A673 (cell line): ENCODE measurements around the gene ZFPL1.
"Not testable (repeated sequence)": the region's sequence is repeated elsewhere in the genome, so short reads cannot be mapped to it uniquely, and the experiment has no call there.

ENCODE experiments used
- EZH2 ChIP-seq: fragments of 200-600 bp; sonication (generic); IDR thresholded peaks from 2 replicates; pipeline ENCODE4 v1.6.1; 2017; ENCODE audit warnings: borderline replicate concordance, low read depth, mild to moderate bottlenecking, mixed read lengths, antibody characterized with exemption, low read length; ENCODE audit not compliant: poor library complexity, severe bottlenecking
- TF ChIP-seq, protein P1 (sequence below): fragments of 300-800, 200-600 bp; sonication (generic); conservative IDR thresholded peaks from 2 replicates; pipeline ENCODE4 v1.5.1; 2017; ENCODE audit warnings: low read depth, mild to moderate bottlenecking, antibody characterized with exemption, low read length, moderate library complexity, mixed read lengths

DNA sequence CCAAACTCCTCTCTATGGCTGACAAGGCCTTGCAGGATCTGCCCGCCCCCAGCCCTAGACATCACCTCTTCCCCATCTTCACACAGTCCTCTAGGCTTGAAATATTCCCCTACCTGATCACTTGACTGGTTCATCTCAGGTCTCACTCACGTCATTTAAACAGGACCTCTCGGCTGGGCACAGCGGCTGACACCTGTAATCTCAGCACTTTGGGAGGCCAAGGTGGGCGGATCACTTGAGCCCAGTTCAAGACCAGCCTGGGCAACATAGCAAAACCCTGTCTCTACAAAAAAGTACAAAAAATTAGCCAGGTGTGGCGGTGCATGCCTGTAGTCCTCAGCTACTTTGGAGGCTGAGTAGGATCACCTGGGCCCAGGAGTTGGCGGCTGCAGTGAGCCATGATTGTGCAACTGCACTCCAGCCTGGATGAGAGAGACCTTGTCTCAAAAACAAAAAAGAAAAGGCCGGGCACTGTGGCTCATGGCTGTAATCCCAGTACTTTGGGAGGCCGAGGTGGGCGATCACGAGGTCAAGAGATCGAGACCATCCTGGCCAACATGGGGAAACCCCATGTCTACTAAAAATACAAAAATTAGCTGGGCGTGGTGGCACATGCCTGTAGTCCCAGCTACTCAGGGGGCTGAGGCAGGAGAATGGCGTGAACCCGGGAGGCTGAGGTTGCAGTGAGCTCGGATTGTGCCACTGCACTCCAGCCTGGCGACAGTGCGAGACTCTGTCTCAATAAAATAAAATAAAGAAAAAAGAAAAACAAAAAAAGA lies 35.1 kb downstream of the ZFPL1 start:
- TF ChIP-seq, protein P1, sequence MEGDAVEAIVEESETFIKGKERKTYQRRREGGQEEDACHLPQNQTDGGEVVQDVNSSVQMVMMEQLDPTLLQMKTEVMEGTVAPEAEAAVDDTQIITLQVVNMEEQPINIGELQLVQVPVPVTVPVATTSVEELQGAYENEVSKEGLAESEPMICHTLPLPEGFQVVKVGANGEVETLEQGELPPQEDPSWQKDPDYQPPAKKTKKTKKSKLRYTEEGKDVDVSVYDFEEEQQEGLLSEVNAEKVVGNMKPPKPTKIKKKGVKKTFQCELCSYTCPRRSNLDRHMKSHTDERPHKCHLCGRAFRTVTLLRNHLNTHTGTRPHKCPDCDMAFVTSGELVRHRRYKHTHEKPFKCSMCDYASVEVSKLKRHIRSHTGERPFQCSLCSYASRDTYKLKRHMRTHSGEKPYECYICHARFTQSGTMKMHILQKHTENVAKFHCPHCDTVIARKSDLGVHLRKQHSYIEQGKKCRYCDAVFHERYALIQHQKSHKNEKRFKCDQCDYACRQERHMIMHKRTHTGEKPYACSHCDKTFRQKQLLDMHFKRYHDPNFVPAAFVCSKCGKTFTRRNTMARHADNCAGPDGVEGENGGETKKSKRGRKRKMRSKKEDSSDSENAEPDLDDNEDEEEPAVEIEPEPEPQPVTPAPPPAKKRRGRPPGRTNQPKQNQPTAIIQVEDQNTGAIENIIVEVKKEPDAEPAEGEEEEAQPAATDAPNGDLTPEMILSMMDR = not testable (repeated sequence)
- not testable (repeated sequence) for TF ChIP-seq EZH2
